ENCODE measurements around the gene MAGOHB.

GRCh38 chr12:10610188-10610587, 3.2 kb downstream of the MAGOHB start:
- TF ChIP-seq CTCF (IDR thresholded peaks at IDR 0.05) (no peak), REST (IDR thresholded peaks at IDR 0.05; ENCODE audit: low read depth, low read length) (no peak)

Measured in SK-N-SH (cell line).